ENCODE measurements around the gene F11R. TPM values are rescaled to one million over a fixed set of nuclear protein-coding genes. Genes with fewer than 3 reads are reported as not detected.

Gene F11R
- total and polyA plus RNA-seq, 2 of the 13 experiments (the other 11 are each of a cell fraction or from before 2014, with no cell fraction given), result 95.8 to 105 TPM

DNA sequence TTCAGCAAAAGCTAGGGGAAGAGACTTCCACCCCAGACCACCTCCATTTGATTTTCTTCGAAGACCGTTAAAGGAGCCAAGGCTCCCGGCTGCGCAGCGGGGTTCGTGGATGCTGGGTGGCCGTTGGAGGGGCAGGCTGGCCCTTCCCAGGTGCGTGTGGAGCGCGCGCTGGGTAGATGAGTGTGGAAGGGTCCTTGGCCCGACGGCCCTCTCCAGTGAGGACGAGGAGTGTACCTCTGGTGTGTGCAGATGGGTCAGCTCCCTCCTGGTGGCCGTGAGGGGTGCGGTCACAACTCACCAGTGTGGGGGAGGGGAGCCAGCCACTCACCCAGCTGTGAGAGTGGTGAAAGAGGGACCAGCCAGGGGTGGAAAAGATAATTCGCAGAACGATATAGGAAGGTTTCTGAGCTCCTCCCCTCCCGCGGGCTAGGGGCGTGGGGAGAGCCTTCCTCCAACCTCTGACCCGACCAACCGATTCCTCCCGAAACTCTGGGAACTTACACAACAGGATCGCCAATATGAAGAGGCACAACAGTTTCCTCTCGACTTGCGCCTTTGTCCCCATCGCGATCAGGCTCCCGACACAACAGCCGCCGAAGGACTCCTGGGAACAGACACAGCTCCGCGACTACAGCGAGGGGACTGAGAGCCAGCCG lies at the start of gene F11R (continued):
- TF ChIP-seq, protein P1, sequence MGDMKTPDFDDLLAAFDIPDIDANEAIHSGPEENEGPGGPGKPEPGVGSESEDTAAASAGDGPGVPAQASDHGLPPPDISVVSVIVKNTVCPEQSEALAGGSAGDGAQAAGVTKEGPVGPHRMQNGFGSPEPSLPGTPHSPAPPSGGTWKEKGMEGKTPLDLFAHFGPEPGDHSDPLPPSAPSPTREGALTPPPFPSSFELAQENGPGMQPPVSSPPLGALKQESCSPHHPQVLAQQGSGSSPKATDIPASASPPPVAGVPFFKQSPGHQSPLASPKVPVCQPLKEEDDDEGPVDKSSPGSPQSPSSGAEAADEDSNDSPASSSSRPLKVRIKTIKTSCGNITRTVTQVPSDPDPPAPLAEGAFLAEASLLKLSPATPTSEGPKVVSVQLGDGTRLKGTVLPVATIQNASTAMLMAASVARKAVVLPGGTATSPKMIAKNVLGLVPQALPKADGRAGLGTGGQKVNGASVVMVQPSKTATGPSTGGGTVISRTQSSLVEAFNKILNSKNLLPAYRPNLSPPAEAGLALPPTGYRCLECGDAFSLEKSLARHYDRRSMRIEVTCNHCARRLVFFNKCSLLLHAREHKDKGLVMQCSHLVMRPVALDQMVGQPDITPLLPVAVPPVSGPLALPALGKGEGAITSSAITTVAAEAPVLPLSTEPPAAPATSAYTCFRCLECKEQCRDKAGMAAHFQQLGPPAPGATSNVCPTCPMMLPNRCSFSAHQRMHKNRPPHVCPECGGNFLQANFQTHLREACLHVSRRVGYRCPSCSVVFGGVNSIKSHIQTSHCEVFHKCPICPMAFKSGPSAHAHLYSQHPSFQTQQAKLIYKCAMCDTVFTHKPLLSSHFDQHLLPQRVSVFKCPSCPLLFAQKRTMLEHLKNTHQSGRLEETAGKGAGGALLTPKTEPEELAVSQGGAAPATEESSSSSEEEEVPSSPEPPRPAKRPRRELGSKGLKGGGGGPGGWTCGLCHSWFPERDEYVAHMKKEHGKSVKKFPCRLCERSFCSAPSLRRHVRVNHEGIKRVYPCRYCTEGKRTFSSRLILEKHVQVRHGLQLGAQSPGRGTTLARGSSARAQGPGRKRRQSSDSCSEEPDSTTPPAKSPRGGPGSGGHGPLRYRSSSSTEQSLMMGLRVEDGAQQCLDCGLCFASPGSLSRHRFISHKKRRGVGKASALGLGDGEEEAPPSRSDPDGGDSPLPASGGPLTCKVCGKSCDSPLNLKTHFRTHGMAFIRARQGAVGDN (CRISPR knock-in tag; IDR thresholded peaks at IDR 0.05), result no peak; the same call in 1 of the 2 replicates
- TF ChIP-seq HOXA3 (CRISPR knock-in tag; IDR thresholded peaks at IDR 0.05), result 0 out of 2 replicates have a peak, but pooled peaks have one; percentile 30
- TF ChIP-seq, protein P2, sequence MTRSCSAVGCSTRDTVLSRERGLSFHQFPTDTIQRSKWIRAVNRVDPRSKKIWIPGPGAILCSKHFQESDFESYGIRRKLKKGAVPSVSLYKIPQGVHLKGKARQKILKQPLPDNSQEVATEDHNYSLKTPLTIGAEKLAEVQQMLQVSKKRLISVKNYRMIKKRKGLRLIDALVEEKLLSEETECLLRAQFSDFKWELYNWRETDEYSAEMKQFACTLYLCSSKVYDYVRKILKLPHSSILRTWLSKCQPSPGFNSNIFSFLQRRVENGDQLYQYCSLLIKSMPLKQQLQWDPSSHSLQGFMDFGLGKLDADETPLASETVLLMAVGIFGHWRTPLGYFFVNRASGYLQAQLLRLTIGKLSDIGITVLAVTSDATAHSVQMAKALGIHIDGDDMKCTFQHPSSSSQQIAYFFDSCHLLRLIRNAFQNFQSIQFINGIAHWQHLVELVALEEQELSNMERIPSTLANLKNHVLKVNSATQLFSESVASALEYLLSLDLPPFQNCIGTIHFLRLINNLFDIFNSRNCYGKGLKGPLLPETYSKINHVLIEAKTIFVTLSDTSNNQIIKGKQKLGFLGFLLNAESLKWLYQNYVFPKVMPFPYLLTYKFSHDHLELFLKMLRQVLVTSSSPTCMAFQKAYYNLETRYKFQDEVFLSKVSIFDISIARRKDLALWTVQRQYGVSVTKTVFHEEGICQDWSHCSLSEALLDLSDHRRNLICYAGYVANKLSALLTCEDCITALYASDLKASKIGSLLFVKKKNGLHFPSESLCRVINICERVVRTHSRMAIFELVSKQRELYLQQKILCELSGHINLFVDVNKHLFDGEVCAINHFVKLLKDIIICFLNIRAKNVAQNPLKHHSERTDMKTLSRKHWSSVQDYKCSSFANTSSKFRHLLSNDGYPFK (CRISPR knock-in tag; IDR thresholded peaks at IDR 0.05; ENCODE audit: borderline replicate concordance), result peak; percentile 43; the same call in 1 of the 2 replicates
- TF ChIP-seq ZNF558 (CRISPR knock-in tag; IDR thresholded peaks at IDR 0.05; ENCODE audit: borderline replicate concordance), result peak; percentile 57; the same call in 1 of the 2 replicates
- TF ChIP-seq, protein P3, sequence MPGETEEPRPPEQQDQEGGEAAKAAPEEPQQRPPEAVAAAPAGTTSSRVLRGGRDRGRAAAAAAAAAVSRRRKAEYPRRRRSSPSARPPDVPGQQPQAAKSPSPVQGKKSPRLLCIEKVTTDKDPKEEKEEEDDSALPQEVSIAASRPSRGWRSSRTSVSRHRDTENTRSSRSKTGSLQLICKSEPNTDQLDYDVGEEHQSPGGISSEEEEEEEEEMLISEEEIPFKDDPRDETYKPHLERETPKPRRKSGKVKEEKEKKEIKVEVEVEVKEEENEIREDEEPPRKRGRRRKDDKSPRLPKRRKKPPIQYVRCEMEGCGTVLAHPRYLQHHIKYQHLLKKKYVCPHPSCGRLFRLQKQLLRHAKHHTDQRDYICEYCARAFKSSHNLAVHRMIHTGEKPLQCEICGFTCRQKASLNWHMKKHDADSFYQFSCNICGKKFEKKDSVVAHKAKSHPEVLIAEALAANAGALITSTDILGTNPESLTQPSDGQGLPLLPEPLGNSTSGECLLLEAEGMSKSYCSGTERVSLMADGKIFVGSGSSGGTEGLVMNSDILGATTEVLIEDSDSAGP (CRISPR knock-in tag; IDR thresholded peaks at IDR 0.05; ENCODE audit: borderline replicate concordance), result peak; percentile 63; the same call in 1 of the 2 replicates
- 0 out of 2 replicates have a peak, but pooled peaks have one; percentile 16 for TF ChIP-seq ERF (CRISPR knock-in tag; IDR thresholded peaks at IDR 0.05)
- no peak for TF ChIP-seq ZNF12 (CRISPR knock-in tag; IDR thresholded peaks at IDR 0.05)
- peak; percentile 31; the same call in 1 of the 2 replicates for TF ChIP-seq ZNF761 (CRISPR knock-in tag; conservative IDR thresholded peaks at IDR 0.05)
- TF ChIP-seq ZBTB7A (CRISPR knock-in tag; IDR thresholded peaks at IDR 0.05), result no peak
- peak; percentile 52; the same call in 1 of the 2 replicates for TF ChIP-seq KMT2A (CRISPR knock-in tag; IDR thresholded peaks at IDR 0.05)
- TF ChIP-seq ARHGAP35 (CRISPR knock-in tag; IDR thresholded peaks at IDR 0.05; ENCODE audit: borderline replicate concordance), result no peak
- TF ChIP-seq, protein P4, sequence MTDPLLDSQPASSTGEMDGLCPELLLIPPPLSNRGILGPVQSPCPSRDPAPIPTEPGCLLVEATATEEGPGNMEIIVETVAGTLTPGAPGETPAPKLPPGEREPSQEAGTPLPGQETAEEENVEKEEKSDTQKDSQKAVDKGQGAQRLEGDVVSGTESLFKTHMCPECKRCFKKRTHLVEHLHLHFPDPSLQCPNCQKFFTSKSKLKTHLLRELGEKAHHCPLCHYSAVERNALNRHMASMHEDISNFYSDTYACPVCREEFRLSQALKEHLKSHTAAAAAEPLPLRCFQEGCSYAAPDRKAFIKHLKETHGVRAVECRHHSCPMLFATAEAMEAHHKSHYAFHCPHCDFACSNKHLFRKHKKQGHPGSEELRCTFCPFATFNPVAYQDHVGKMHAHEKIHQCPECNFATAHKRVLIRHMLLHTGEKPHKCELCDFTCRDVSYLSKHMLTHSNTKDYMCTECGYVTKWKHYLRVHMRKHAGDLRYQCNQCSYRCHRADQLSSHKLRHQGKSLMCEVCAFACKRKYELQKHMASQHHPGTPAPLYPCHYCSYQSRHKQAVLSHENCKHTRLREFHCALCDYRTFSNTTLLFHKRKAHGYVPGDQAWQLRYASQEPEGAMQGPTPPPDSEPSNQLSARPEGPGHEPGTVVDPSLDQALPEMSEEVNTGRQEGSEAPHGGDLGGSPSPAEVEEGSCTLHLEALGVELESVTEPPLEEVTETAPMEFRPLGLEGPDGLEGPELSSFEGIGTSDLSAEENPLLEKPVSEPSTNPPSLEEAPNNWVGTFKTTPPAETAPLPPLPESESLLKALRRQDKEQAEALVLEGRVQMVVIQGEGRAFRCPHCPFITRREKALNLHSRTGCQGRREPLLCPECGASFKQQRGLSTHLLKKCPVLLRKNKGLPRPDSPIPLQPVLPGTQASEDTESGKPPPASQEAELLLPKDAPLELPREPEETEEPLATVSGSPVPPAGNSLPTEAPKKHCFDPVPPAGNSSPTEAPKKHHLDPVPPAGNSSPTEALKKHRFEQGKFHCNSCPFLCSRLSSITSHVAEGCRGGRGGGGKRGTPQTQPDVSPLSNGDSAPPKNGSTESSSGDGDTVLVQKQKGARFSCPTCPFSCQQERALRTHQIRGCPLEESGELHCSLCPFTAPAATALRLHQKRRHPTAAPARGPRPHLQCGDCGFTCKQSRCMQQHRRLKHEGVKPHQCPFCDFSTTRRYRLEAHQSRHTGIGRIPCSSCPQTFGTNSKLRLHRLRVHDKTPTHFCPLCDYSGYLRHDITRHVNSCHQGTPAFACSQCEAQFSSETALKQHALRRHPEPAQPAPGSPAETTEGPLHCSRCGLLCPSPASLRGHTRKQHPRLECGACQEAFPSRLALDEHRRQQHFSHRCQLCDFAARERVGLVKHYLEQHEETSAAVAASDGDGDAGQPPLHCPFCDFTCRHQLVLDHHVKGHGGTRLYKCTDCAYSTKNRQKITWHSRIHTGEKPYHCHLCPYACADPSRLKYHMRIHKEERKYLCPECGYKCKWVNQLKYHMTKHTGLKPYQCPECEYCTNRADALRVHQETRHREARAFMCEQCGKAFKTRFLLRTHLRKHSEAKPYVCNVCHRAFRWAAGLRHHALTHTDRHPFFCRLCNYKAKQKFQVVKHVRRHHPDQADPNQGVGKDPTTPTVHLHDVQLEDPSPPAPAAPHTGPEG (CRISPR knock-in tag; IDR thresholded peaks at IDR 0.05), result peak; percentile 72; the same call in 1 of the 2 replicates
- no peak for TF ChIP-seq NCOA1 (CRISPR knock-in tag; IDR thresholded peaks at IDR 0.05)

Measured in HepG2 (cell line).